ENCODE data around the gene CNKSR1.

CNKSR1 gene

DNA sequence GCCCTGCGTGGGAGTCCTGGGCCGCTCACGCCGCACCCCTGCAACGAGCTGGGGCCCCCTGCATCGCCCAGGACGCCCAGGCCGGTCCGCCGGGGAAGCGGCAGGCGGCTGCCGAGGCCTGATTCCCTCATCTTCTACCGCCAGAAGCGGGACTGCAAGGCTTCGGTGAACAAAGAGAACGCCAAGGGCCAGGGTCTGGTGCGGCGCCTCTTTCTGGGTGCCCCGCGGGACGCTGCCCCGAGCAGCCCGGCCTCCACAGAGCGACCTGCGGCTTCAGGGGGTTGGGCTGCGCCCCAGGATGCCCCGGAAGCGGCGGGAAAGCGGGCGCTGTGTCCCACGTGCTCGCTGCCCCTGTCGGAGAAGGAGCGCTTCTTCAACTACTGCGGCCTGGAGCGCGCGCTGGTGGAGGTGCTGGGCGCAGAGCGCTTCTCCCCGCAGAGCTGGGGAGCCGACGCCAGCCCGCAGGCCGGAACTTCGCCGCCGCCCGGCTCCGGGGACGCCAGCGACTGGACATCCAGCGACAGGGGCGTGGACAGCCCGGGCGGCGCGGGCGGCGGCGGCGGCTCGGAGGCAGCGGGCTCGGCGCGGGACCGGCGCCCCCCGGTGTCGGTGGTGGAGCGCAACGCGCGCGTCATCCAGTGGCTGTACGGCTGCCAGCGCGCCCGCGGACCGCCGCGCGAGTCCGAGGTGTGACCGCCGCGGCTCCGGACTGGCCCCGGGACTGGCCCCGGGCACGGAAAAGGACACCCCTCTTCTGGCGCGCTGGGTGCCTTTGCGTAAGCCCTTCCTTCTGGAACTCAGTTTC lies 15.7 kb upstream of the CNKSR1 start:
- DNase-seq = peak; percentile 27

DNA sequence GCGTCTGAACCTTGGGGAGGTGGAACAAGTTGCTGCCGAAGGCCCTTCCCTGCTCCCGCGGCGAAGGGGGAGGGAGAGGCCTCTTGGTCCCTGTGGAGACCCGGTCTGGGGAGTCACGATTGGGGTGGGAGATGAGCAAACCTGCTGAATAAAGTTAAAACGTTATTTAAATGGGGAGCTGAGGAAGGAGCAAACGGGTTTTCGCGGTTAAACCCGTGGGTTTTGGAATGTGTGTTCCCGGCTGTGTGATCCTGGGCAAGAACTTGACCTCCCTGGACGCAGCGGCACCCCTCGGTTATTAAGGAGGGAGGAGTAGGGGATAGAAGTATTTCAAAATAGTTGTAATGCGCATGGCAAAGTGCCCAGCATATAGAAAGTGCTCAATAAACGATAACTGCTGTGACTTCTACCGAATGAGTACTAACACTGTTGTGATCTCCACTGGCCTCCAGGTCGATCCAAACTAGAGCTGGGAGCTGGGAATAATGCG lies 15.0 kb upstream of the CNKSR1 start:
- no peak for DNase-seq

DNA sequence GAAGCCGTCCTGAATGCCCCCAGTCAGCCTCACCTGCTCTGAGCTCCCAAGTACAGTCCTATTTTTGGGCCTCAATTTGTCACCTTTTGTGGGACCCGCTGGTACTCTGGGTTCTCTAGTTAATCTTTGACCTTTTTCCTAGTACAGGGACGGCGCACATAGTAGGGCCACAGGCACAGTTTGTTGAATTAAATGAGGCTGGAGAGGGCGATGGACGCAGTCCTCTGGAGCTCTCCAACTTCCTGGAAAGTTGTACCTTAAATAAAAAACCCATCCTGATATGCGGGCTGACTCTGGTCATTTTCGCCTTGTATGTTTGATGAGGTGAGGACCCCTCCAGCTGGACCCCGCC lies 13.6 kb upstream of the CNKSR1 start:
- no peak for DNase-seq

DNA sequence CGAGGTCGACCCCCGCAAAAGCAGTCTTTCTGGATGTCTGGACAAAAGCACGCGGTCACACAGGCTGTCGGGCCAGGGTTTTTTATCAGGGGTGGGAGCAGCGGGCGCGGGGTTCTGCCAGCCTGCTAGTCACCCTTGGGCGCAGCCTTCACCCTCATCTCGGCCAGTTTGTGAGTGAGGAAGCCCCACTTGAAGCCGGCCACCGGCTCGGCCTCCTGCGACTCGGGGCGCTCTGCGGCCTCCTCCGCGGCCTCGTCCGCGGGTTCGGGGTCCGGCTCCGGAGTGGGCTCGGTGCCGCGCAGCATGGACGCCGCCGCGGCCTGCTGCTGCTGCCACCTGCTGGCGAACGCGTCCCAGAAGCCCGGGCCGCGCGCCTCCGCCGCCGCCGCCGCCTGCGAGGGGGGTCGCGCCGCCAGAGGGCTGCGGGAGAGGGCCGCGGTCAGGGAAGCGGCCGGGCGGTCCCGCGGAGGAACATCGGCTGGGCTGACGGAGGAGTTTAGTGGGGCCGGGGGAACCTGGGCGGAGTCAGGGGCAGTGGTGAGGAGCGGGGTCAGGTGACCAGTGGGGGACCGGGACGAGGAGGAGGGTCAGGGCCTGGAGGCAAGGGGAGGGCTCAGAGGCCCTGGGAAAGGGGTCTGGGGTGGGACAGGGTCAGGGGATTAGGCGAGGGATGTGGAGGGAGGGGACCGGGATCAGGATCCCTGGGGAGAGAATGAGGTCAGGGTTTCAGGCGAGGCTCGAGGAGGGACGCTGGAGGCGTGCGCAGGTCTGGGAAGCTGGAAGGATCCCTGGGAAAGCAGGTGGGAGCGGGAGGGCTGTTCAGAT lies 13.0 kb upstream of the CNKSR1 start:
- no peak for DNase-seq

DNA sequence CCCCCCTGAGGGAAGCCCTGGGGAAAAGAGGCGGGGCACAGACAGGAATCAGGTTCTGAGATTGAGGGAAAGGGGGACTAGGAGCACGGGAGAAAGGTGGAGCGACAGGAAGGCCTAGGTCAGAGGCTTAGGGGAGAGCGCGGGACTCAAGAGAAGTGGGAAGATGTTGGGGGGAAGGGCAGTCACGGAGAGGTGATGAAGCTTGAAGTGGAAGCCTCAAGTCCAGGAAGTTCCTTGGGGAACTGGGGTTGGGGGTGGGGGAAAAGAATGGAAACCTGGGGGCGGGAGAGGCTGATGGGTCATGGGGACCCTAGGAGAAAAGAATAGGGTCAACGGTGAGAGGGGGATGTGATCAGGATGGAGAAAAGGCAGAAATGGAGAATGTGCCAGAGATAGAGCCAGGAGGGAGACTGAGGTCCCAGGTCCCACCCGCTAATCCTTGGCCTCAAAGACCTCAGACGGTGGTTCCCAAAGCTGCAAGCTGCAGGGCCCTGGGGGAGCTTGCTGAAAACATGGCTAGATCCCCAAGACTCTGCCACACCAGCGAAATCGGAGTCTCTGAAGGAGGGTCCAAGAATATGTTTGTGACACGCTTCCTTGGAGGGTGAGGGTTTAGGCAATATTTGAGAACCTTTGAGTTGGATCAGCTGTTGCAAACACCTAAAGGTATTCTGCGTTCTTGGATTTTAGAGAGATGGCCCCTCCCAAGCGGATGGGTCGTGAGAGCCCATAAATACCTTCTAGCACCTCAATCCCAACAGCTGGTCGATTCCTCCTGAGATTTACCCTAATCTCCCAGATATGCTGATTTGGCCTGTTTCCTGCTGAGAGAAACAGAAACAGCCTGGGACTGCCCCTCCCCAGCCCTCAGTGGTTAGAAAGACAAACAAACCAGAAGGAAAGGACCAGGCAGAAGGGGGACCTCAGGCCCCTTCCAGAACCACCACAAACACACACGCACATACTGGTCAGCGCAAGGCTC lies 12.1 kb upstream of the CNKSR1 start:
- no peak for DNase-seq

DNA sequence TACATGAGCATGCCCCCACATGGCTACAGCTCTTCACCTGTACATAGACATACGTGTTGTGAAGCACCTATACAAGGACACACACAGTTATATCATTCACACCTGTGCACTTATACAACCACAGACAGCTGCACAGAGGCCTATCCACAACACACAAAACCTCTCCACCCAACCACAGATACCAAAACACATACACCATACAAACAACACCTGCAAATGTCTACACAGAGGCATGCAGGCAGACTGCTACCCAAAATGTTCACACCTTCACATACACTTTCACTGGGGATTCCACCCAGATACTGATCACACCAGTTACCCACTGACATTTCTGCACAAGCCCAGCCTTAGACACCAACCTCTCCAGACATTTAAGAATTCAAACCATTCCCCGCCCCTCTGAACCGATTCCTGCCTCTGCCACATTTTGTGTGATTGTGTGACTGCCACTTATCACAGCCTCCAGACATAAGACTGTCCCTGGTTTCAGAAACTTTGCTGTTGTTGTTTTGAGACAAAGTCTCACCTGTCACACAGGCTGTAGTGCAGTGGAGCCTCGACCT lies 10.5 kb upstream of the CNKSR1 start:
- DNase-seq = no peak

DNA sequence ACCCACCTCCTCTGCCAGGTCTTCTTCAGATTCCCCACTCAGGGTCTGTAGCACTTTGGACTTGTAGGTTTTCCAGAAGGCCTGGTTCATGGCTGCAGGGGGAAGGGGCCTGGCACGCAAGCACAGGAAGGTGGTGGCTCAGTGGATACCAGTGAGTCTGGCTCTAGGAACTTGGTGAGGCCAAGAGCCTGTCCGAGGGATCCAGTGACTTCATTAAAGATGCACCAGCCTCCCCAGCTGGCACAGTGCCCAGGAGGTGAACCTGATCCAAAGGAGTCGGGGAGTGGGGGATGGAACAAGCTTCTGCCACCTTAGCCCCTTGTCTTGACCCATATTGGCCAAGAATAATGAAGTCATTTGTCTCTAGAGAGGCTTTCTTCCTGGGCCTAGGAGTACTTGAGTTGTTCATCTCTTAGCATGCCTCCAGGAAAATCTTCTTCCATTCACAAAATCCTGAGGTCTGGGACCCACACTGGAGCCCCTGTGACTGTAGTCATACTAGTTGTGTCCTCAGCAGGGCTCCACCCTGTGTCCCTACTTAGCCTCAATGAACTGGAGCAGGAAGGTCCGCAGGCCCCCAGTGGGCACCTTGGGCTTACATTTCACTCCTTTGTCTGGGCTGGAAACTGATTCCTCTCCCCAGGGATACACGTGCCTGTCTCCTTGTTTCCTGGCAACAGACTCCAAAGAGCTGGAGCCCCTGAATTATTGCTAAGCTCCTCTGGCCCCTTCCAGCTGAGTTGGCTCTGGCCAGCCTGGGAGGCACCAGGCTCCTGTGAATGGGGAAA lies 8.7 kb upstream of the CNKSR1 start, which contains the start of gene C1orf232:
TSS of gene C1orf232 (minus strand) at position 554 of the 788 bp plus-strand sequence. CDS start at position 90, 464 bp downstream.
- DNase-seq = no peak

DNA sequence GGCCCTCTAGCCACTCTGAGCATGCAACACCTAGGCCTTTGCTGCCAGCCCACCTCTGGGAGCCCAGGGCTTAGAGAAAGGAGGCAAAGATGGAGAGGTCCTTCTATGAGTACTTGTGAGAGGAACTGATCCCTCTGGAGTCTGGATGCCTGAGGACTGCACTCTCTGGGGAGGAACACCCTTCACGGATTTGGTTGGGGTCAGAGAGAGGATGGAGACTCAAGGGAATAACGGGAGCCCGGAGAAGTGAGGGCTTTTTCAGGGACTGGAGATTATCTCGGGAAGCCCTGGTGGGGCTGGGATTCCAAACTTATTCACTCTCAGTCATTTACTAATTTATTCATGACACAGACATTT lies 8.1 kb upstream of the CNKSR1 start:
- DNase-seq = no peak

DNA sequence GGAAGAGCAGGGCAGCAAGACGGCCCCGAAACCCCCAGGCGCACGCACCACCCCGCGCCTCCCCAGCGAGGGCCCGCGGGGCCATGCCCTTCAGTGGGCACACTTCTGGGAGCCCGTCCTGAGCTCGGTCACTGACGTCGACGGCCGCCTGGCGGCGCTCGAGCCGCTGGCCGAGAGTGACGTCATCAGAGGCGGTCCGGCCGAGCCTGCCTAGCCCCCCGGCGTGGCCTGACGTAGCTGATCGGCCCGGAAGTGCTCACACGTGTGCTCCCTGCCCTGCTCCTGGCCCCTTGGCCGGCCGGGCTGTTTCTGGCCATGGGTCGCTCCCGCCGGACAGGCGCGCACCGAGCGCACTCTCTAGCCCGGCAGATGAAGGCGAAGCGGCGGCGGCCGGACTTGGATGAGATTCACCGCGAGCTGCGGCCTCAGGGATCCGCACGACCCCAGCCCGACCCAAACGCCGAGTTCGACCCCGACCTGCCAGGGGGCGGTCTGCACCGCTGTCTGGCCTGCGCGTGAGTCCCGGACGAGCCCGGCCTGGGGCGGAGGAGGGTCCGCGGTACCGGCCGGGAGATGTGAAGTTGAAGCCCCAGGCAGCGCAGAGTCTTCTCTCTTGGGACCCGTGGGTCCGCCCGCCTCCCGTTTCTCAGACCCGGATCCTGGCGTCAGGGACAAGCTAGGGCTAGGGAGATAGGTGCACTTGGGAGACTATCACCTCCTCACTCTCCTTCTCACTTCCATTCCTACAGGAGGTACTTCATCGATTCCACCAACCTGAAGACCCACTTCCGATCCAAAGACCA lies 7.4 kb upstream of the CNKSR1 start, which contains the start of gene ZNF593:
TSS of gene ZNF593 (plus strand) at position 240 of the 803 bp plus-strand sequence. CDS start at position 316, 76 bp downstream.
- peak; percentile 86 for DNase-seq

DNA sequence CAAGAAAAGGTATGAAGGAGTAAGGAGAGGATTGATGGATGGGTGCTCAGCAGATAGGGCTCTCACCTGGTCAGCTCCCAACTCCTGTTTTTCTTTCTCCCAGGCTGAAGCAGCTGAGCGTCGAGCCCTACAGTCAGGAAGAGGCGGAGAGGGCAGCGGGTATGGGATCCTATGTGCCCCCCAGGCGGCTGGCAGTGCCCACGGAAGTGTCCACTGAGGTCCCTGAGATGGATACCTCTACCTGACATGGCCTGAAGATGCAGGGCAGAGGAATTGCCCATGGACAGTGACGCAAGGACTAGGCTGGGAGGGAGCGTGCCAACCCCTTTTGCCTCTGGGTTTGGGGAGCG lies 6.8 kb upstream of the CNKSR1 start:
- DNase-seq = no peak

DNA sequence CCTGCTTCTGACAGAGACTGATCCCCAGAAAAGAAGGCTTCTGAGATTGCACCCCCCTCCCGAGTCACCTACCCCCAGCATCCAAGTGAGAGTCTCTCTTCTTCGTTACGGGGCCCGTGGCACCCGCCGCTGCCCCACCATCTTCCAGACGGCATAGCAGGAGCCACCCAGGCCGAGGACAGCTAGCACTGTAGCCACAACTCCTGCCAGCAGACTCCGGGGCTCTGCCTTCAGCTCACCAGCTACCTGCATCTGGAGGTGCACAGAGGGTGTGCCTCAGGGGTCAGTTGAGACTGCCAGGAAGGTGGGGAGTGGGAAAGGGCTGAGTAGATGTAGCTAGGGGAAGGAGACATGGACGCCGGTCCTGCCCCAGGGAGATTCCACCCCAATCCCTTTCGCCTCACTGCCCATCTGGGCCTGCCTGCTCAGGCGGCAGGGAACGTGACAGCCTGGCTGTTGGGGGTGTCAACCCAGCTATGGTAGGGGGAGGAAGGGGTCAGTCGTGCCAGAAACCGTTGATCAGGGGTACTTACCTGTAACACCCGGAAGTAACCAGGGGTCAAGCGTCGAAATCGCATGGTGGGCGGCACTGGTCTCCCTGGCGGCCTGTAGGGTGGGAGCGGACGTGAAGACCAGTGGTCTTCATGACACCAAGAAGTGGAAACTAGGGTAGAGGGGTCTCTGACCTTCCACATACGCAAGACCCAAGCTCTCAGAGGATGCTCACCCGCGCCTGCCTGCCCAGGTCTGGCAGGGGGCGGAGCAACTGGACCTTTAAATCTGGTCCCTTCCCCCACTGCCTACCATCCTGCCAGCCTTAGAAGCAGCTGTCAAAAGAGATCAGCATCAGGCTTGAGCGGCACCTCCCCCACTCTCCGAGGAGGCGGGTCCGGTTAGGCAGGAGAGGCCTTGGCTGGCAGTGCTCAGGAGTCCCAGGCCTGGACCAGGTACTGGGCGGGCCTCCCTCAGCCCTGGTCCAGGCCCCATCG lies 5.9 kb upstream of the CNKSR1 start, which contains the start of gene ZNF593OS:
TSS of gene ZNF593OS (minus strand) at position 749 of the 989 bp plus-strand sequence. CDS start at position 578, 171 bp downstream.
- no peak for DNase-seq

DNA sequence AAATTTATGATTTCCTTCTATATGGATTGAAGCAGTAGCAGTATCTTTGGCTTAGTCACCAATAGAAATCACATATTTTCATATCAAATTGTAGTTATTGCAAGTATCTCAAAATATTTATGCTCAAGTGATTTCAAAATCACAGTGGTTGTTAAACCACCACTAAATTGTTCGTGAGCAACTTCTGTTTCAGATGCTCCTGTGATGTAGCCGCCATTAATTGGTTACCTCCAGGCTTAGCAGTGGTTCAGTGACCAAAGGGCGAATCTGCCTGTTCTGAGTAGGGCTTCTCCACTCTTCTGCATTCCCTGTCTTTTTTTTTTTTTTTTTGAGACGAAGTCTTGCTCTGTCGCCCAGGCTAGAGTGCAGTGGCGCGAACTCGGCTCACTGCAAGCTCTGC lies 1.9 kb upstream of the CNKSR1 start:
- DNase-seq = no peak

DNA sequence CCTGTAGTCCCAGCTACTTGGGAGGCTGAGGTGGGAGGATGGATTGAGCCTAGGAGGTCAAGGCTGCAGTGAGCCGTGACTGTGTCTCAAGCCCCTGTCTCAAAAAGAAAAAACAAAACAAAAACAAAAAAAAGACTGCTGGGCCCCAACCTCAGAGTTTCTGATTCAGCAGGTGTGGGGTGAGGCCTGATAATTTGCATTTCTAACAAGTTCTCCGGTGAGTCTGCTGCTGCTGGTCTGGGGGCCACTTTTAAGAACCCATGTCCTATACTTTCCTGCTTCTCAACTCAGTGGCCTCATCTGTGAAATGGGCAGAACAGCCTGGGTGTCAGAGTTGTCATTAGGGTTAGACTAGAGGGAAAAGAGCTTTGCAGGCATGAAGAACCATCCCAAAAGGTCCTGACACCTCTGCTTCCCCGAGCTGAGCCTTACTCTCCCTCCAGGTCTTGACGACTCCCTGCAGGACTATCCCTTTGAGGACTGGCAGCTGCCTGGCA lies 2.8 kb downstream of the CNKSR1 start:
- no peak for DNase-seq

DNA sequence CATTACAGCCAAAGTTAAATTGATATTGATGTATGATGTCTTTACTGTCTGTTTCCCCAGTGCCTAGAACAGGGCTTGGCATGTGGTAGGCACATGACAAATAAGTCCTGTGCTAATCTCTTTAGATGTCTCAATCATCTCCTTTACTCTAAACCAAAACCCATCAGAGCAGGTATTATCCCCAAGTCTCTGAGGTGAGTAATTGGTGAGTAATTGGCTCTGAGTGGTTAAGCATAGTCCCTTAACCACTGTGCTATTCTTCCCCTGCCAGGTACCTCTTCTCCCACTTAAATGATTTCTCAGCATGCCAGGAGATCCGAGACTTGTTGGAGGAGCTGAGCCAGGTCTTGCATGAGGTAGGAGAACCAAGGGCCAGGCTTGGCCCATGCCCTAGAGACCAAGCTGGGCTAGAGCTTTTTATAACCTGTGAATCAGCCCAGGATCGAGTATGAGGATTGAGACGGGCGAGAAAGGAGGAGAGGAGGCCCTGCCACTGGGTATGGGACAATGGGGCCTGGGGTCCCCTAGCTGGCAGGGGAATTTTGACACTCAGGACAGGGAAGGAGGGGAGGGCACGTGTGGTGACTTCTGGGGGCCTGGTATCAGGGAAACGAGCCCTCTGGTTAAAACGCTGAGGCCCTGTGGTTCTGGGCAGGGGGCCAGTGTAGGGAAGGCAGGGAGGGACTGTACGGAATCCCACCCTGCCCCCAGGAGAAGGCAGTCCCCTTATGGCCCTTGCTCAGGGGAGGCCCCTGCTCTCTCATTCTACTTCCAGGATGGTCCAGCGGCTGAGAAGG lies 4.5 kb downstream of the CNKSR1 start:
- DNase-seq = no peak

DNA sequence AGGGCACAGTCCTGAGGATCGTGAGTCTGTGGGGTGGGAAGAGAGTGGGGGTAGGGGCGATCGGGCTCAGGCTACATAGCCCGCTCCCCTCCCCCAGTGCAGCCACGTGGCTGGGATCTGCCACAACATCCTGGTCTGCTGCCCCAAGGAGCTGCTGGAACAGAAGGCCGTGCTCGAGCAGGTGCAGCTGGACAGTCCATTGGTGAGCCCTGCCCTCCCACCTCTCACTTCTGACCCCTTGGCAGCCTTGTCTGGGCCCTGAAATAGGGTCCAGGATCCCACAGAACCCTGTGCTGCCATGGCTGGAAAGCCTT lies 5.0 kb downstream of the CNKSR1 start:
- no peak for DNase-seq

DNA sequence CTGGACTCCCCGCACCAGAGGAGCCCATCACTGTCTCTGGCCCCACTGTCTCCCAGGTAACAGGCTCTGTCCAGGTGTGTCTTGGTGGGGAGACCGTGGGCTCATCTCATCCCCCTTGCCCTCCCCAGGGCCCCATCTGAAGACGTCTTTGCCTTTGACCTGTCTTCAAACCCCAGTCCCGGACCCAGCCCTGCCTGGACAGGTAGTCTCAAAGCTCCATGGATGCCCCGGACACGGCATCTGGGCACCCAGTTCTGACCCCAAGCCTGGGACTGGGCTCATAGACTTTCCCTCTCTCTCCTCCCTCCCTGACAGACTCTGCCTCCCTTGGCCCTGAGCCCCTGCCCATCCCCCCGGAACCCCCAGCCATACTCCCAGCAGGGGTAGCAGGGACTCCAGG lies 6.8 kb downstream of the CNKSR1 start:
- no peak for DNase-seq

DNA sequence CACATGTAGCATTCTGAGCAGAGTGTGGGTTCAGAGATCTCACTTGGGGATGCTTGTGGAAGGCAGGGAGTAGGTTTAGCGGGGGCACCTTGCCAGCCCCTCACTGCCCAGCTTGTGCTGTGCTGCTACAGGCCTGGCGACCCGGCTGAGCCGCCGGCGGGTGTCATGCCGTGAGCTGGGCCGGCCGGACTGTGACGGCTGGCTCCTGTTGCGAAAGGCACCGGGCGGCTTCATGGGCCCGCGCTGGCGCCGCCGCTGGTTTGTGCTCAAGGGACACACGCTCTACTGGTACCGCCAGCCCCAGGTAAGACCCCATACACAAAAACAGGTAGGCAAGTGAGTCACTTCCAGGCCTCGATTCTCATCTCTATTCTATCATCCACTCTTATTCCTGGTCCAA lies 7.6 kb downstream of the CNKSR1 start:
- DNase-seq = no peak

DNA sequence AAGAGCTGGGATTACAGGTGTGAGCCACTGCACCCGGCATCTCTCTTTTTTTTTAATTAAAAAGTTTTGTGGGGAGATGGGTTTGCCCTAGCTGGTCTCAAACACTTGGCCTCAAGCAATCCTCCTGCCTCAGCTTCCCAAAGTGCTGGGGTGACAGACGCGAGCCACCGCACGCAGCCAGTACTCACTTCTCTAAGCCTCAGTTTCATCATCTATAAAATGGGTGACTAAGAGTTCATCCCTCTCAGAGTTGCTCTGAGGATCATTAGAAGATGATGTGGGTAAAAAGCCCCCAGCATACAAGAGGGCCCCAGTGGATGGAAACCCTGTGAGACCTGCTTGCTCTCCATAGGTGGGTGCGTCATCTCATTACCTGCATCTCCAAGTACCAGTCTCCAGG lies 10.6 kb downstream of the CNKSR1 start:
- DNase-seq = no peak

All from MV-4-11 (cell line).